ENCODE measurements around the gene TMEM145. TPM values are rescaled to one million over a fixed set of nuclear protein-coding genes. Genes with fewer than 3 reads are reported as not detected.
"Not testable (repeated sequence)": the region's sequence is repeated elsewhere in the genome, so short reads cannot be mapped to it uniquely, and the experiment has no call there.

TMEM145 gene
- total and polyA plus RNA-seq, 10 of the 15 experiments (the other 5 are each of a cell fraction or from before 2014, with no cell fraction given), result 0.04 to 0.97 (median 0.16) TPM; not detected in 4

DNA sequence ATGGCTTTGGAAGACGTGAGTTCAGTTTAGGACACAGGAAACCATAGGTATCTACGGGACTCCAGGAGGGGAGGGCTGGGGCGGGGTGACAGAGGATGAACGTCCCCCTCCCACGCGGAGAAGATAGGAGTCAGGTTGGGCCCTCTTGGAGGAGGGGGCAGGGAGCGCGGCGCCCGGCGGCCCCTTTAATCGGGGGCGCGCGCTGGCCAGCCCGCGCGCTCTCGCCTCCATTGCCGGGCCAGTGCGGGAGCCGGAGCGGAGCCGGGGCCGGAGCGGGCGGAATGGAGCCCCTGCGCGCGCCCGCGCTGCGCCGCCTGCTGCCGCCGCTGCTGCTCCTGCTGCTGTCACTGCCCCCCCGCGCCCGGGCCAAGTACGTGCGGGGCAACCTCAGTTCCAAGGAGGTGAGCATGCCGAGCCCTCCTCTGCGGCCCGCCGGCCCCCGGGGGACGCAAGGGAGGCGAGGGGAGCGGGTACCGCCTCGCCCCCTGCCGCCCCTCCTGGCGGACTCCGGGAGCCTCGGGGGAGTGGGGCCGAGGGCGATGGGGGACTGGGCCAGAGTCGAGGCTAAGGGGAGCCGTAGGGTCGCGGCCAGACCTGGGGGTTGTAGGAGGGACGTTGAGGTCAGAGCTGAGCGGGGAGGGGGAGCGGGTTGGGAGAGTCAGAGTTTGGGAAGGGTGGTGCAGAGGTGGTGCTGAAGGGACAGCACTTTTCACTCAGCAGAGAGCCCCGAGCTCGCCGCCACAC, at the start of gene TMEM145 (continued):
- 0 out of 2 replicates have a peak, but pooled peaks have one; percentile 23 for TF ChIP-seq NKRF (conservative IDR thresholded peaks at IDR 0.05)
- TF ChIP-seq GATAD2B (conservative IDR thresholded peaks at IDR 0.05; ENCODE audit: low read depth), result peak; percentile 36; the same call in 1 of the 2 replicates
- TF ChIP-seq IKZF1 (conservative IDR thresholded peaks at IDR 0.05), result peak; percentile 31

DNA sequence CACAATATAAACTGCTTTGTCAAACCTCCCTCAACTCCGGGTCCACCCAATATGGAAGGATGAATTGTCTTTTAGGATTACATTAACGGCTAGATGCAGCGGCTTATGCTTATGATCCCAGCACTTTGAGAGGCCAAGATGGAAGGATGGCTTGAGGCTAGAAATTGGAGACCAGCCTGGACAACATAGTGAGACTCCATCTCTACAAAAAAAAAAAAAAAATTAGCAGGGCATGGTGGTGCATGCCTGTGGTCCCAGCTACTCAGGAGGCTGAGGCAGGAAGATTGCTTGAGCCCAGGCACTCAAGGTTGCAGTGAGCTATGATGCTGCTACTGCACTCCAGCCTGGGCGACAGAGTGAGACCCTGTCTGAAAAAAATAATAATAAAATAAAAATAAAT, 47.0 kb upstream of the TMEM145 start:
- H4K20me1 ChIP-seq (ENCODE audit: control insufficient read depth, insufficient read depth); H3K36me3 ChIP-seq (ENCODE audit: control insufficient read depth in 2 of 2, insufficient read depth in 2 of 2, low read length in 1 of 2); ATAC-seq; H3K9me3 ChIP-seq (replicated peaks; ENCODE audit: control insufficient read depth, insufficient read depth, low read length); intact Hi-C loops (cut with micrococcal nuclease; ENCODE audit: unreplicated experiment); H3K27ac ChIP-seq (ENCODE audit: control insufficient read depth, insufficient read depth); in situ Hi-C loops (cut with MboI); H3K4me2 ChIP-seq (ENCODE audit: control insufficient read depth, insufficient read depth); POLR2A ChIA-PET; RAD21 ChIA-PET (ENCODE audit: unreplicated experiment); DNase-seq (ENCODE audit: low read depth, low spot score); FAIRE-seq; H3K9ac ChIP-seq (ENCODE audit: control insufficient read depth, insufficient read depth, low read length); H2AFZ ChIP-seq (ENCODE audit: control insufficient read depth, low read depth, low read length); BruUV-seq (replicated peaks); H3K27me3 ChIP-seq (replicated peaks in 1 of 2; ENCODE audit: control insufficient read depth in 2 of 2, insufficient read depth in 2 of 2, low read length in 1 of 2); H3K4me3 ChIP-seq; SMC1A ChIA-PET (ENCODE audit: uncharacterized antibody, unreplicated experiment): not testable (repeated sequence)
- peaks cover 18% of the 10 kb centered on the region for H3K79me2 ChIP-seq (ENCODE audit: control insufficient read depth, insufficient read depth, low read length)
- 72% methylated on average over 4 of the region's 4 CpGs for WGBS (ENCODE audit: insufficient coverage, insufficient replicate concordance, low lambda C conversion rate, missing lambda C conversion rate)
- peaks cover 13% of the 10 kb centered on the region for H3K4me1 ChIP-seq (ENCODE audit: control insufficient read depth, insufficient read depth, low read length)
- CTCF ChIA-PET, result interaction anchor here (0.7 to 1.1 kb wide), 2 partner anchors 21 to 393 kb away, joined by 4 to 5 read pairs; no protein-coding TSS in a partner anchor

- H3K27ac ChIP-seq (ENCODE audit: control insufficient read depth, insufficient read depth); in situ Hi-C loops (cut with MboI); ATAC-seq; H4K20me1 ChIP-seq (ENCODE audit: control insufficient read depth, insufficient read depth); FAIRE-seq; H3K9me3 ChIP-seq (replicated peaks; ENCODE audit: control insufficient read depth, insufficient read depth, low read length); H3K36me3 ChIP-seq (ENCODE audit: control insufficient read depth in 2 of 2, insufficient read depth in 2 of 2, low read length in 1 of 2); H3K9ac ChIP-seq (ENCODE audit: control insufficient read depth, insufficient read depth, low read length); BruUV-seq (replicated peaks); intact Hi-C loops (cut with micrococcal nuclease; ENCODE audit: unreplicated experiment); H3K27me3 ChIP-seq (replicated peaks in 1 of 2; ENCODE audit: control insufficient read depth in 2 of 2, insufficient read depth in 2 of 2, low read length in 1 of 2); DNase-seq (ENCODE audit: low read depth, low spot score): not testable (repeated sequence)
- ChIA-PET RAD21 (ENCODE audit: unreplicated experiment) (interaction anchor here (1.0 kb wide), 1 partner anchor 13 kb away, joined by 3 read pairs; no protein-coding TSS in a partner anchor), POLR2A (interaction anchor here (0.6 to 1.2 kb wide), 3 partner anchors 10 to 65 kb away, joined by 3 to 6 read pairs (median 3); partner anchors contain the start of gene GSK3A), SMC1A (ENCODE audit: uncharacterized antibody, unreplicated experiment) (interaction anchor here (1.2 kb wide), 1 partner anchor 24 kb away, joined by 3 read pairs; no protein-coding TSS in a partner anchor), CTCF (interaction anchor here (1.4 kb wide), 1 partner anchor 23 kb away, joined by 3 read pairs; no protein-coding TSS in a partner anchor)
- H3K79me2 ChIP-seq (ENCODE audit: control insufficient read depth, insufficient read depth, low read length), result peaks cover 26% of the 10 kb centered on the region
- peaks cover 15% of the 10 kb centered on the region for H3K4me1 ChIP-seq (ENCODE audit: control insufficient read depth, insufficient read depth, low read length)
- 0 out of 2 replicates have a peak overlapping the region, but pooled peaks have one; percentile 63 for H3K4me3 ChIP-seq
- H3K4me2 ChIP-seq (ENCODE audit: control insufficient read depth, insufficient read depth), result peak overlapping the region; percentile 94; the same call in 1 of the 2 replicates
- 80% methylated on average over 25 of the region's 25 CpGs for WGBS (ENCODE audit: insufficient coverage, insufficient replicate concordance, low lambda C conversion rate, missing lambda C conversion rate)
- H2AFZ ChIP-seq (ENCODE audit: control insufficient read depth, low read depth, low read length), result peak overlapping the region; percentile 95
Measured at GRCh38 chr19:42266928-42267603, 46.0 kb upstream of the TMEM145 start.

Measured in GM12878 (cell line).